Uterus (tissue), 2 donors: Measurements from ENCODE around the gene FBLN2.

Experiments
- CTCF ChIP-seq, 4 experiments: fragments of 200-600 bp in 2 of 4; fragments of 450-650 bp in 2 of 4; sonication (generic) in 2 of 4; IDR thresholded peaks; one replicate each; pipeline ENCODE4 v1.5.1; 2016 to 2019; ENCODE audit warnings: antibody characterized with exemption in 4 of 4, mild to moderate bottlenecking in 2 of 4, moderate library complexity in 1 of 4
- POLR2A ChIP-seq, 2 donors: fragments of 450-650 bp; IDR thresholded peaks; one replicate each; pipeline ENCODE4 v1.6.1; 2016; ENCODE audit warnings: antibody characterized with exemption in 2 of 2, mild to moderate bottlenecking in 1 of 2, moderate library complexity in 1 of 2

GRCh38 chr3:13670292-13670691 lies 121.4 kb downstream of the FBLN2 start:
- TF ChIP-seq CTCF (IDR thresholded peaks at IDR 0.05) (no peak), POLR2A (IDR thresholded peaks at IDR 0.05) (no peak)
